ENCODE data around the gene EML1.

EML1 gene

GRCh38 chr14:99968191-99968920, 175.1 kb downstream of the EML1 start:
- DNase-seq (ENCODE audit: low read depth): peak; percentile 60
- H3K4me3 ChIP-seq (replicated peaks; ENCODE audit: low read depth, low read length): no peak overlapping the region
- TF ChIP-seq CTCF (IDR thresholded peaks at IDR 0.05; ENCODE audit: low read length, missing control alignments): no peak

- no peak overlapping the region for H3K4me3 ChIP-seq (replicated peaks; ENCODE audit: low read depth, low read length)
- TF ChIP-seq CTCF (IDR thresholded peaks at IDR 0.05; ENCODE audit: low read length, missing control alignments): no peak
- DNase-seq (ENCODE audit: low read depth): peak; percentile 20
These were observed 175.7 kb downstream of the EML1 start for GRCh38 chr14:99968941-99969340.

- no peak for DNase-seq (ENCODE audit: low read depth)
- no peak overlapping the region for H3K4me3 ChIP-seq (replicated peaks; ENCODE audit: low read depth, low read length)
- TF ChIP-seq CTCF (IDR thresholded peaks at IDR 0.05; ENCODE audit: low read length, missing control alignments): no peak
These were observed 176.6 kb downstream of the EML1 start for GRCh38 chr14:99969673-99970322.

GRCh38 chr14:99971087-99971940, 178.1 kb downstream of the EML1 start:
- peak overlapping the region; percentile 68 for H3K4me3 ChIP-seq (replicated peaks; ENCODE audit: low read depth, low read length)
- DNase-seq (ENCODE audit: low read depth): peak; percentile 83
- TF ChIP-seq CTCF (IDR thresholded peaks at IDR 0.05; ENCODE audit: low read length, missing control alignments): no peak

- no peak for TF ChIP-seq CTCF (IDR thresholded peaks at IDR 0.05; ENCODE audit: low read length, missing control alignments)
- H3K4me3 ChIP-seq (replicated peaks; ENCODE audit: low read depth, low read length): peak overlapping the region; percentile 68
- DNase-seq (ENCODE audit: low read depth): no peak
These were observed 178.9 kb downstream of the EML1 start for GRCh38 chr14:99971941-99972747.

- peak; percentile 17 for DNase-seq (ENCODE audit: low read depth)
- no peak for TF ChIP-seq CTCF (IDR thresholded peaks at IDR 0.05; ENCODE audit: low read length, missing control alignments)
- H3K4me3 ChIP-seq (replicated peaks; ENCODE audit: low read depth, low read length): peak overlapping the region; percentile 68
These were observed 179.7 kb downstream of the EML1 start for GRCh38 chr14:99972748-99973466.

All from fibroblast of pulmonary artery (primary cell).